Endothelial cell of umbilical vein (primary cell): ENCODE data around the gene CDKN2AIP. TPM values are rescaled to one million over a fixed set of nuclear protein-coding genes. Genes with fewer than 3 reads are reported as not detected.

Source experiments
- BruUV-seq: library from RNA; stranded (reverse); fragments of 400-500 nt; replicated peaks from 2 replicates; lab custom pipeline; 2021; lab: Mats Ljungman, UMichigan
- CTCF ChIA-PET: fragments of 300-600, 350-600 bp; sonication (Branson Sonifier 250); formaldehyde crosslinking; loops from one replicate; lab custom pipeline; 2021; ENCODE audit warnings: antibody characterized with exemption, inconsistent platforms; lab: Charles Lee
- POLR2A ChIA-PET: fragments of 300-600, 350-600 bp; sonication (Branson Sonifier 250); formaldehyde crosslinking; loops from one replicate; lab custom pipeline; 2021; ENCODE audit warnings: antibody characterized with exemption, inconsistent platforms; lab: Charles Lee
- DNase-seq: peaks from one replicate; pipeline ENCODE4 v3.0.0-alpha.2; 2011; ENCODE audit warnings: low read depth, low spot score
- FAIRE-seq: peaks from 2 replicates; lab custom pipeline; 2011; peaks lifted over from hg19 to GRCh38; lab: Jason Lieb, UNC
- H2AFZ ChIP-seq: 2 replicates; pipeline ENCODE4 v1.6.0; 2012; ENCODE audit warnings: low read depth, low read length, control low read depth, inconsistent platforms
- H3K27ac ChIP-seq: 2 replicates; pipeline ENCODE4 v1.5.1; 2011; ENCODE audit warnings: low read depth, mild to moderate bottlenecking, control low read depth, low read length, moderate library complexity; ENCODE audit not compliant: insufficient read depth
- H3K27me3 ChIP-seq, 2 experiments: 2 replicates each; pipeline versions ENCODE4 v1.6.0 to v1.6.1; 2011; ENCODE audit warnings: low read length in 2 of 2, mixed read lengths in 1 of 2; ENCODE audit not compliant: control insufficient read depth in 2 of 2, insufficient read depth in 2 of 2
- H3K36me3 ChIP-seq, 2 experiments: 2 replicates in 1 of 2; 3 replicates in 1 of 2; pipeline ENCODE4 v1.5.1; 2011; ENCODE audit warnings: low read length in 2 of 2, mild to moderate bottlenecking in 1 of 2, moderate library complexity in 1 of 2; ENCODE audit not compliant: control insufficient read depth in 2 of 2, insufficient read depth in 2 of 2; ENCODE audit errors: extremely low read depth in 1 of 2
- H3K4me1 ChIP-seq: 3 replicates; pipeline ENCODE4 v1.5.1; 2011; ENCODE audit warnings: mild to moderate bottlenecking, low read length; ENCODE audit not compliant: control insufficient read depth, insufficient read depth; ENCODE audit errors: extremely low read depth
- H3K4me2 ChIP-seq: 2 replicates; pipeline ENCODE4 v1.6.1; 2011; ENCODE audit warnings: low read length, control low read depth, mixed read lengths; ENCODE audit not compliant: insufficient read depth
- H3K4me3 ChIP-seq, 3 experiments: fragments of 200-600 bp in 1 of 3; sonication (generic), shearing (Covaris generic) in 1 of 3; replicated peaks in 1 of 3; 2 replicates each; pipeline ENCODE4 v1.5.1; 2011 to 2016; ENCODE audit warnings: control low read depth in 3 of 3, low read length in 3 of 3, mild to moderate bottlenecking in 2 of 3, inconsistent platforms in 1 of 3, low read depth in 1 of 3, moderate library complexity in 1 of 3; ENCODE audit not compliant: insufficient read depth in 1 of 3
- H3K79me2 ChIP-seq: 2 replicates; pipeline ENCODE4 v1.6.0; 2012; ENCODE audit warnings: low read length, inconsistent platforms; ENCODE audit not compliant: control insufficient read depth, insufficient read depth
- H3K9ac ChIP-seq: replicated peaks from 2 replicates; pipeline ENCODE3; 2011; ENCODE audit warnings: low read length, control low read depth; ENCODE audit not compliant: insufficient read depth; ENCODE audit errors: extremely low read depth
- H3K9me1 ChIP-seq: replicated peaks from 3 replicates; pipeline ENCODE4 v1.6.0; 2011; ENCODE audit warnings: mild to moderate bottlenecking, low read length; ENCODE audit not compliant: control insufficient read depth, insufficient read depth; ENCODE audit errors: extremely low read depth
- H3K9me3 ChIP-seq: replicated peaks from 2 replicates; pipeline ENCODE4 v1.5.1; 2012; ENCODE audit warnings: low read length, inconsistent platforms; ENCODE audit not compliant: control insufficient read depth, insufficient read depth
- H4K20me1 ChIP-seq: replicated peaks from 2 replicates; pipeline ENCODE3; 2011; ENCODE audit warnings: mild to moderate bottlenecking, low read length; ENCODE audit not compliant: control insufficient read depth, insufficient read depth; ENCODE audit errors: extremely low read depth
- CTCF ChIP-seq, 2 donors: IDR thresholded peaks; 1 replicate in 1 of 2; 2 replicates in 1 of 2; pipeline ENCODE4 v1.5.1; 2011; ENCODE audit warnings: low read length in 2 of 2, mild to moderate bottlenecking in 2 of 2, moderate library complexity in 2 of 2, control low read depth in 1 of 2, inconsistent platforms in 1 of 2, low read depth in 1 of 2; ENCODE audit not compliant: insufficient read depth in 1 of 2; ENCODE audit errors: extremely low read depth in 1 of 2
- EZH2 ChIP-seq: IDR thresholded peaks from 2 replicates; pipeline ENCODE4 v1.6.1; 2012; ENCODE audit warnings: borderline replicate concordance, low read depth, mild to moderate bottlenecking, moderate library complexity, low read length, inconsistent platforms; ENCODE audit not compliant: severe bottlenecking
- POLR2A ChIP-seq: IDR thresholded peaks from 2 replicates; pipeline ENCODE4 v1.6.1; 2012; ENCODE audit warnings: low read depth, mild to moderate bottlenecking, control low read depth, low read length
- POLR2AphosphoS5 ChIP-seq: IDR thresholded peaks from 2 replicates; pipeline ENCODE4 v1.6.1; 2012; ENCODE audit warnings: low read depth, mild to moderate bottlenecking, control low read depth, low read length, moderate library complexity; ENCODE audit not compliant: insufficient read depth
- dilution Hi-C: fragments of 300-500 bp; cut with MboI; formaldehyde crosslinking; loops from one replicate; pipeline ENCODE4 v1.15.0; 2019; ENCODE audit warnings: low sequenced_read_pairs; ENCODE audit not compliant: extremely low pct_ligation_motif_present
- intact Hi-C: fragments of 100-400 bp; cut with micrococcal nuclease; formaldehyde crosslinking; loops from one replicate; pipeline ENCODE4 v1.10.0; 2022
- polyA plus RNA-seq, 4 experiments: library from polyadenylated mRNA; depleted of rRNA in 3 of 4; stranded (reverse) in 3 of 4; unstranded in 1 of 4; fragments of >200 nt; gene quantifications; 2 replicates each; pipeline versions ENCODE4 v1.2.1 to v1.2.3, GENCODE V29; 2011 to 2012; ENCODE audit warnings: missing spikeins in 1 of 4
- total RNA-seq: library from RNA; stranded (reverse); gene quantifications from 2 replicates; pipeline ENCODE4 v1.2.3, GENCODE V29; 2021

The CDKN2AIP gene
- total and polyA plus RNA-seq, 2 donors (not counting 3 experiments of a cell fraction or from before 2014, with no cell fraction given): 5.1 to 12.8 TPM

DNA sequence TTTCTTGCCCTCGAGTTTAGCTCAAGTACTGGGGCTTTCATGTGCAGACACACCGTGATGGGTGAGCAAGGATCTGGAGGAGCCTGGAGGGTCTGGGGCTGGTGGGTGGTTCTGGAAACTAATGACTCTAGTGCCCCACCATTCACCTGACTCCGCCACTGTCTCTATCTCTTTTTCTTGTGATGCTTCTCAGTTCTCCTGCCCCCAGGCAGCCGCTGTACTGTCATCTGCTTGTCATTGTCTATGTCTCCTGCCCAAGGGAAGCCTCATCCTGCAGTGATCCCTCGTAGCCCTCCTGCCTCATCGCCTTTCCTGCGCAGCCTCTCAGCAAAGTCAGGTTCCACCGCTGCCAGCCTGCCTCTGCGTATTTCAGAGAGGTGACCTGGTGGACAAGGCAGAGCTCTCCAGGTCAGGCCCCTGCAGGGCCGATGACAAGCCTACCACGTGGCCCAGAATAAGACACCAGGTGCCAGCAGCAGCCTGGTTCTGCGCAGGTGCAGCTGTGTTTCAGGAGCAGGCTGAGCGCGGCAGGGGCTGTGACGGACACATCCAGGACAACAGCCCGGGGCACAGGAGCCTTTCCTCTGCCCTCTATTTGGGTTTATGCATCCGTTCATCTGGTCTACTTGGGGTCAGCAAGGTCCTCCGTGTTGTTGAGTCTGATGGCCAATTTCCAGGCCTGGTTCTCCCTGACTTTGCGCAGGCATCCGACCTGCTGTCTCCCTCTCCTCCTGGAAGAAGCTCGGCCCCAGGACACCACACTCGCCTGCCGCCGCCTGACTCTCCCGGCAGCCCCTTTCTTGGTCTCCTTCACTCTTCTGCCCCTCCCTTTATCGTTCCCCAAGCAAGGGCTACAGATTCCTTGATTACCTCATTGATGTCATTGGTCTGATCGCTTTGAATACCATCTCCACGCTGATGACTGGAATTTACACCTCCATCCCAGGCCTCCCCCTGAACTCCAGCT, 30.9 kb upstream of the CDKN2AIP start:
- no peaks in the 10 kb centered on the region for H3K9me3 ChIP-seq
- ChIA-PET CTCF (no interaction called here), POLR2A (no interaction called here)
- FAIRE-seq (no peak), DNase-seq (no peak)
- no peak overlapping the region for H3K4me2 ChIP-seq
- no peaks in the 10 kb centered on the region for H3K27me3 ChIP-seq
- H3K79me2 ChIP-seq: no peaks in the 10 kb centered on the region
- no peak overlapping the region for H3K9ac ChIP-seq
- no peak overlapping the region for H2AFZ ChIP-seq
- H3K4me1 ChIP-seq: no peaks in the 10 kb centered on the region
- no peaks in the 10 kb centered on the region for H4K20me1 ChIP-seq
- BruUV-seq: no TSS peak
- H3K27ac ChIP-seq: no peak overlapping the region
- no peak for TF ChIP-seq CTCF (IDR thresholded peaks at IDR 0.05; ENCODE audit: extremely low read depth in 1 of 2, insufficient read depth in 1 of 2, low read depth in 1 of 2, low read length in 2 of 2)
- no peak for TF ChIP-seq POLR2AphosphoS5
- no peak for TF ChIP-seq POLR2A
- no peak for TF ChIP-seq EZH2
- dilution Hi-C loops (no loop called here), intact Hi-C loops (no loop called here)
- no peaks in the 10 kb centered on the region for H3K9me1 ChIP-seq
- no peaks in the 10 kb centered on the region for H3K36me3 ChIP-seq
- no peak overlapping the region for H3K4me3 ChIP-seq
